ENCODE results near the gene VRK3.

DNA sequence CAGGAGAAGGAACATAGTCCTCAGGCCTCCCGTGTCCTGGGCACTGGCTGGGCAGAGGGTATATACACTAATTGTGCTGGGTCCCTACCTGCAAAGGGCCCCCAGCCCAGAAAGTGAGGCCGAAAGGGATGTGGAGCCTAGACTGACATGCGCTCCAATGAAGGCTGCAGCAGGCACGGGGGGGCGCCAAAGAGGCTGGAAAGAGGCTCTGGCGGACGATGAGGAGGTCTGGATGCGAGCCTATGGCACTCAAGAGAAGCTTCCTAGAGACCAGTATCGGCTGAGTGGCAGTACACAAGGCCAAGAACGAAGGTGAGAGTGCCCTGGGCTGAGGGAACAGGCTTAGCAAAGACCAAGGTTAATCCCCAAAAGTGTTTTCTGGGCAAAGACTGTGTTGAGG, 16.6 kb downstream of the VRK3 start:
- TF ChIP-seq EZH2phosphoT487 (IDR thresholded peaks at IDR 0.05; ENCODE audit: borderline replicate concordance, low read length): no peak
- TF ChIP-seq, protein P1, sequence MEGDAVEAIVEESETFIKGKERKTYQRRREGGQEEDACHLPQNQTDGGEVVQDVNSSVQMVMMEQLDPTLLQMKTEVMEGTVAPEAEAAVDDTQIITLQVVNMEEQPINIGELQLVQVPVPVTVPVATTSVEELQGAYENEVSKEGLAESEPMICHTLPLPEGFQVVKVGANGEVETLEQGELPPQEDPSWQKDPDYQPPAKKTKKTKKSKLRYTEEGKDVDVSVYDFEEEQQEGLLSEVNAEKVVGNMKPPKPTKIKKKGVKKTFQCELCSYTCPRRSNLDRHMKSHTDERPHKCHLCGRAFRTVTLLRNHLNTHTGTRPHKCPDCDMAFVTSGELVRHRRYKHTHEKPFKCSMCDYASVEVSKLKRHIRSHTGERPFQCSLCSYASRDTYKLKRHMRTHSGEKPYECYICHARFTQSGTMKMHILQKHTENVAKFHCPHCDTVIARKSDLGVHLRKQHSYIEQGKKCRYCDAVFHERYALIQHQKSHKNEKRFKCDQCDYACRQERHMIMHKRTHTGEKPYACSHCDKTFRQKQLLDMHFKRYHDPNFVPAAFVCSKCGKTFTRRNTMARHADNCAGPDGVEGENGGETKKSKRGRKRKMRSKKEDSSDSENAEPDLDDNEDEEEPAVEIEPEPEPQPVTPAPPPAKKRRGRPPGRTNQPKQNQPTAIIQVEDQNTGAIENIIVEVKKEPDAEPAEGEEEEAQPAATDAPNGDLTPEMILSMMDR (IDR thresholded peaks at IDR 0.05; ENCODE audit: low read depth, low read length, poor library complexity, severe bottlenecking): peak; percentile 44
